ENCODE results near the gene GJB3.

GRCh38 chr1:34779962-34780361 lies 1.1 kb upstream of the GJB3 start:
- no peak for TF ChIP-seq CTCF (IDR thresholded peaks at IDR 0.05)
- TF ChIP-seq POLR2A (IDR thresholded peaks at IDR 0.05), result no peak

All from right lobe of liver (tissue), 4 donors.